Heart left ventricle (tissue), 13 donors: ENCODE data around the gene MAP4K4.

Experiments used
- CTCF ChIP-seq, 12 donors: fragments of 200-600 bp; sonication (generic) in 4 of 12; IDR thresholded peaks; one replicate each; pipeline versions ENCODE4 v1.5.0 to v1.8.0; 2018 to 2022; ENCODE audit warnings: antibody characterized with exemption in 12 of 12, mild to moderate bottlenecking in 5 of 12
- POLR2A ChIP-seq, 2 donors: fragments of 450-650 bp; IDR thresholded peaks; one replicate each; pipeline ENCODE4 v1.6.1; 2017; ENCODE audit warnings: antibody characterized with exemption in 2 of 2, mild to moderate bottlenecking in 2 of 2, moderate library complexity in 2 of 2
- donor health status: ischemic (EF 13 %, LVEDD 7.1; RV severe dilation, severe dysfunction).
- donor health status: DM: no; HTN: yes; CAD: no.
- donor health status: DM: no; HTN: no; CAD: no.
- donor health status: ischemic (EF 25% LVEDD 6.9; RV normal size, moderate dysfunction).
- donor health status: ischemic (EF 25% LVEDD 5.7; RV mildly dilated, moderate dysfunction).
- donor health status: ischemic (EF 35%, LVEDD 5.7; RV mildly dilated, moderate dysfunction).
- donor health status: nonischemic (EF 11% LVEDD 7.7; RV severe dilation, severe dysfunction).
- donor health status: DM: yes; HTN: yes; CAD: no.
- donor health status: PGD.
- donor health status: ischemic (EF 29% LVEDD 5.4; RV normal size, mild dysfunction).
- donor health status: nonischemic (EF 23%, LVEDD 6.1; RV moderate dilation, normal function).

GRCh38 chr2:101722864-101723263 lies 25.4 kb downstream of the MAP4K4 start:
- TF ChIP-seq CTCF (IDR thresholded peaks at IDR 0.05) = no peak
- no peak for TF ChIP-seq POLR2A (IDR thresholded peaks at IDR 0.05)
